Measurements from ENCODE around the gene ITGB6.
"Not testable (repeated sequence)": the region's sequence is repeated elsewhere in the genome, so short reads cannot be mapped to it uniquely, and the experiment has no call there.

Gene ITGB6

GRCh38 chr2:160137464-160137863, 62.6 kb downstream of the ITGB6 start:
- DNase-seq = no peak

GRCh38 chr2:160132761-160133160, 67.3 kb downstream of the ITGB6 start:
- DNase-seq = no peak

- no peak for DNase-seq
These were observed 73.3 kb downstream of the ITGB6 start for GRCh38 chr2:160126756-160127155.

- no peak for DNase-seq
These were observed 73.8 kb downstream of the ITGB6 start for GRCh38 chr2:160126315-160126714.

GRCh38 chr2:160125828-160126227, 74.2 kb downstream of the ITGB6 start:
- DNase-seq = no peak

GRCh38 chr2:160125366-160125765, 74.7 kb downstream of the ITGB6 start:
- no peak for DNase-seq

- DNase-seq = no peak
These were observed 75.5 kb downstream of the ITGB6 start for GRCh38 chr2:160124571-160124970.

GRCh38 chr2:160114721-160115120, 85.4 kb downstream of the ITGB6 start:
- DNase-seq = not testable (repeated sequence)

- no peak for DNase-seq
These were observed 86.1 kb downstream of the ITGB6 start for GRCh38 chr2:160114020-160114419.

GRCh38 chr2:160111951-160112798, 87.9 kb downstream of the ITGB6 start:
- no peak for DNase-seq

- DNase-seq = no peak
These were observed 89.3 kb downstream of the ITGB6 start for GRCh38 chr2:160110674-160111239.

- DNase-seq = peak; percentile 62
These were observed 90.0 kb downstream of the ITGB6 start for GRCh38 chr2:160109939-160110673.

- DNase-seq = no peak
These were observed 90.8 kb downstream of the ITGB6 start for GRCh38 chr2:160109243-160109642.

- no peak for DNase-seq
These were observed 91.4 kb downstream of the ITGB6 start for GRCh38 chr2:160108646-160109045.

- no peak for DNase-seq
These were observed 94.7 kb downstream of the ITGB6 start for GRCh38 chr2:160105366-160105765.

GRCh38 chr2:160104115-160104514, 96.0 kb downstream of the ITGB6 start:
- no peak for DNase-seq

- no peak for DNase-seq
These were observed 102.7 kb downstream of the ITGB6 start for GRCh38 chr2:160097326-160097725.

- no peak for DNase-seq
These were observed 103.7 kb downstream of the ITGB6 start for GRCh38 chr2:160096409-160096808.

- no peak for DNase-seq
These were observed 107.6 kb downstream of the ITGB6 start for GRCh38 chr2:160092445-160092844.

- DNase-seq = no peak
These were observed 108.7 kb downstream of the ITGB6 start for GRCh38 chr2:160091381-160091780.

- DNase-seq = no peak
These were observed 112.0 kb downstream of the ITGB6 start for GRCh38 chr2:160087854-160088745.

- no peak for DNase-seq
These were observed 114.4 kb downstream of the ITGB6 start for GRCh38 chr2:160085662-160086061.

All from CD4-positive, alpha-beta T cell treated with Interleukin-6 for 4 hours (primary cell).